Fibroblast of skin of right quadriceps (primary cell): ENCODE measurements around the gene BCHE.
"Not testable (repeated sequence)": the region's sequence is repeated elsewhere in the genome, so short reads cannot be mapped to it uniquely, and the experiment has no call there.

ENCODE experiments used
- DNase-seq: peaks from one replicate; pipeline ENCODE4 v3.0.0-alpha.2; 2013

BCHE gene

GRCh38 chr3:165816209-165816608, 21.0 kb downstream of the BCHE start:
- DNase-seq, result no peak

GRCh38 chr3:165815682-165816081, 21.5 kb downstream of the BCHE start:
- DNase-seq, result no peak

DNA sequence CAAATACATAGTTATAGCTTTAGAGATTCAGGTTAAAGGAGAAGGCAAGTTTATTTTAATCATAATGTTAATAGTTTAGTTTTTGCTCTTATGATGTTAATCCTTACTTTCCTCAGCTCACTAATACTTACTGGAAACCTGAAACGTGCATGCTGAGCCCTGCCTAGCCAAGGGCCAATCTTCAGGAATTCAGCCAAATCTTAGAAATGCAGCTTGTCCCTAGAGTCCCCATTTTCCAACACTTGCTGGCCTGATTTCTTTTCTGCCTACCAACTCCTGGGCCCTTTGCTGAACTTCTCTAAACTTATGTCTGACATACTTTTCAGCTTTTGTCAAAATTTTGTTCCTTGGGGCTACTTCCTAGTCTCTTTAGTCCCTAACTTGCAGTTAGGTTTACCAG, 22.8 kb downstream of the BCHE start:
- no peak for DNase-seq

DNA sequence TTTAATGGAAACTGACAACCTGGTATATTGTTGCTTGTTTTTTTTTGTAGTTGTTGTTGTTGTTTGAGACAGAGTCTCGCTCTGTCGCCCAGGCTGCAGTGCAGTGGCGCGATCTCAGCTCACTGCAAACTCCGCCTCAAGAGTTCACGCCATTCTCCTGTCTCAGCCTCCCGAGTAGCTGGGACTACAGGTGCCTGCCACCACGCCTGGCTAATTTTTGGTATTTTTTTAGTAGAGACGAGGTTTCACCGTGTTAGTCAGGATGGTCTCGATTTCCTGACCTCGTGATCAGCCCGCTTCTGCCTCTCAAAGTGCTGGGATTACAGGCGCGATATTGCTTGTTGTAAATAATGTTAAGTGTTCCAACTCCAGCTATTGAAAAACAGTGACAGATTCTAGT, 29.3 kb downstream of the BCHE start:
- not testable (repeated sequence) for DNase-seq

- no peak for DNase-seq
Measured at GRCh38 chr3:165805946-165806561, 31.2 kb downstream of the BCHE start.

DNA sequence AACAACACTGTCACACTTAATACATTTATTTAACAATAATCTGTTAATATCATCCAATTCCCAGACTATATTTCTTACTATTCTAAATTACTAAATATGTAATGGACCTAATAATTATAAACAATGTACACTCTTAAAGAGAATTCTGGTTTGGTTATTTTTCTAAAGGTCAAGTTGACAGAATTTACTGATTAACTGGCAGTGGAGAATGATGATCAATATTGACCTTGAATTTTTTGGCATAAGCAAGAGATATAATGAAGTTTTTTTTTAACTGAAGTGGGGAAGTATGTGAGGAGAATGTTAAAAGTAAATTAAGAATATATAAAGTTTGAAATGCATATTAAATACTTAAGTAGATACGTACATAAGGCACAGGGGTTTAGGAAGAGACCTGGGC, 33.8 kb downstream of the BCHE start:
- DNase-seq, result no peak

GRCh38 chr3:165800970-165801369, 36.3 kb downstream of the BCHE start:
- DNase-seq, result no peak

GRCh38 chr3:165799026-165799425, 38.2 kb downstream of the BCHE start:
- DNase-seq, result no peak

DNA sequence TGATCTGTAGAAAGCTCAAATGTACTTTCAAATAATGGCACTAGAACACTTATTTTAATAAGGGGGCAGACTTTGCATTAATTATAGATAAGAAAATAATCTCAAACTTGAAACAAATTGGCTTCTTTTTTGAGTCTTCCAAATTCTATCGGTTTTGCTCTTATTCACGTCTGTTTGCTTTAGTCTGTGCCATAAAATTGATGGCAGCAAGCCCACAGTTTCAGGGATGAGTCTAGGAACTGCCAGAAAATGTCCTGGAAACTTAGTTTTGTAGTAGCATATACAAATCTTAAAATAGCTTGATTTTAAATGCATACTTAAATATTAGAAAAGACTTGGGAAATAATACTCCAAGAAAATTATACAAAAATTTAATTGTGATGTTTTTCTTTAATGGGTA, 39.7 kb downstream of the BCHE start:
- no peak for DNase-seq

DNA sequence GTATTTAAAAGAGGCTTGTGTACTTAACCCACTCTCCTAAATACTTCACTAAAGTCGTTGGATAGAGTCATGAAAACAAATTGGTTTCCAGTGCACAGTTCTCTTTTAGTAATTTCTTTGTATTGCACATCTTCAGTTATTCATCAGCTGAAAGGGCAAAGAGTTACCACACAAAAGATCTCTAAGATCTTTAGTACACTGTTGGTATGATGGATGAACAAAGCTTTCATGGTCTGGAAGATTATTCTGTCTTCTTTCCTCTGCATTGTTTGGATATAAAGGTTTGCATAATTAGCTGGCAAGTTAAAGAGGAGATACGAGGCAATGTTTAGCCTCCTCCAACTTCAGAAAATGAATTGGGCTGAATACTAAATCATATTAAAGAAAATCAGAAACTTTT, 40.5 kb downstream of the BCHE start:
- no peak for DNase-seq

DNA sequence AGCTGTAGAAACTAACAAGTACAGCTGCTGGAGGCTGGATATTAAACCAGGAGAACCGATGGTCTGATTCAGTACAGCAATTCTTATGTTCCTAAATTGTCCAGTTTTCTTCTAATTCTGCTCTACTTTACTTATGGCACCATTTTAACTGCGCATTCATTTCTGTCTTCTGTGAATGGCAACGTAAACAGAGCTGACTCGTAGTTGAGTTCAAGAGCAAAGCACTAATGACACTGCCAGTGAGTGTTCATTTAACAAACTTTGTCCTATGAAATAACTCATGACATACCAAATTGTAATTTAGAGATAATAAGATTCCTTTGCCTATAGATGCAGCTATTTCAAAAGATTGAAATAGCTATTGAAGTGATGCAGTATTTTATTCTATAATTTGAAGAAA, 48.7 kb downstream of the BCHE start:
- no peak for DNase-seq

DNA sequence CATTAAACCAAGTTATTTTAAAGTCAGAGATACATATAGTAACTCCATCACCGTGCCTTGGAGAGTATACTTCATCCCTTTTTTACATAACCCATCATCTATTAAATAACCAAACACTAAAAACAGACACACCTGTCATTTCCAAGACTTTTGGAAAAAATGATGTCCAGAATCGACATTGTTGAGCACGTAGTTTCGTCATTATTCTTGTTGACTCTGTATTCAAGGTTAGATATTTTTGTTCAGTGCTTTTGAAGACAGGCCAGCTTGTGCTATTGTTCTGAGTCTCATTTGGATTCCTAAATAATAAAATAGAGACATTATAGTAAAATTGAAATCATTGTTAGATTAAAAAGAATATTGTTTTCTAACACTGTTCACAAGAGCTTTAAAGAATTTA, 51.2 kb downstream of the BCHE start:
- no peak for DNase-seq

DNA sequence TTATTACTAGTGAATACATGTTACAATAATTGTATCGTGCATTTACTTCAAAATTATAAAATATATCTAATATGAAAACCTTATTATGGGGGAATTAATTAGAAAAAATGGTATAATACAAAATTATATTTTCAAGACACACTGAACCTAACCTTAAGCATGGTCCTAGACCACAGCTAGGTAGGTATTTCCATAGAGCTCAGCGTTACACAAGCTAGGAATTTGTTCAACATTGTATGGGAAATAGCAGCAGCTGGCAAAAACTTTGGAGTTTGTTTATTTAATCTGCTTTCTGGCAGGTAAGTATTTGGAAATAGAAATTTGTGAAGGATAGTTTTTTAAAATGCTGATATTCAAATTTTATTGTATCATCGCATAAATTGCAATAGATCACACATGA, 52.9 kb downstream of the BCHE start:
- no peak for DNase-seq

DNA sequence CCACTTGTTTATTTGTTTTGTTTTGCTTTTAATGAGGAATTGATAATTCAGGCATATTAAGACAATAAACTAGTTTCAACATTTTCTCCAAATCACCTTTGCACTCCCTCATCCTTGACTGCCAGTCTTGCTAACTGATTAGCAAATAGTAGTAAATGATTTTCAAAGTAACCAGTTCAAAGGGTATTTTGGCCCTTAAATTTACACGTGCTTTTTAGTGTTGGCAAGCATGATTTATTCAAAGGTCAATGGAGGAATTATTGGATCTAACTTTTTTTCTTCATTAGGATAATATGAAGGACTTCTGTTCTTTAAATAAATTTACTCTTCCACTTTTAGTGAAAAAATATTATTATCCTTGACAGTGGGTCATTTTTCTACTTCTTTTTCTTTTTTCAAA, 53.8 kb downstream of the BCHE start:
- DNase-seq, result no peak

DNA sequence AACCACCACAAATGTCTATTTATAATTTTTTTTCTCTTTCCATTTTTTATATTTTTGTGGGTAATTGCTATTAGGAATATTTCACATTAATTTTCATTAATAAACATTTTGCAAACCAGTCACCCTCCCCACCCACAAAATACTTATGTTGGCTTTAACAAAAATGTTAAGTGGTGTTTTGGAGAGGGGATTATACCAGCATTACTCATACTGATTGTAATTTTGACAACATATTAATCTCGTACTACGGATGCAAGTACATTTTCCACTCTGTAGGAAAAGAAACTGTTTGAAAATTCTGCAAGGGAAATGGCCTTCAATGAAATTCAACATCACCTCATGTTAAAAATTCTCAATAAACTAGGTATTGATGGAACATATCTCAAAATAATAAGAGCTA, 58.3 kb downstream of the BCHE start:
- no peak for DNase-seq

DNA sequence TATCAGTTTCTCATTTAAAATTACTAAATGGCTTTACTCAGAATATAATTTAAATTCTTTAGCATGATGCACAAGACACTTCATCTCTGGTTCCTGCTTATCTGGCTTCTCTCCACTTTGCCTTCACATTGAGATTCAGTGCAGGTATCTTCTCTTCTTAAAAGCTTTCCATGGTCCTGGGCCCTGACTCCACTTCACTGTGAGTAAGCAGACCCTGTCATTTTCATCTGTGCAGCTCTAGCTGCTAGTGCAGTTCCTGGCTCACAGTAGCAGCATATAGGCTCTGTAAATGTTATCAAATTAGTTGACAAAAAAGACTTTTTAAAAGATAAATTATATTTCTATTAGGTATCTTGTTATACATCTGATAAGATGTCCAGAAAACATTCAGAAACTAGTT, 58.8 kb downstream of the BCHE start:
- DNase-seq, result no peak

GRCh38 chr3:165775824-165776223, 61.4 kb downstream of the BCHE start:
- no peak for DNase-seq

DNA sequence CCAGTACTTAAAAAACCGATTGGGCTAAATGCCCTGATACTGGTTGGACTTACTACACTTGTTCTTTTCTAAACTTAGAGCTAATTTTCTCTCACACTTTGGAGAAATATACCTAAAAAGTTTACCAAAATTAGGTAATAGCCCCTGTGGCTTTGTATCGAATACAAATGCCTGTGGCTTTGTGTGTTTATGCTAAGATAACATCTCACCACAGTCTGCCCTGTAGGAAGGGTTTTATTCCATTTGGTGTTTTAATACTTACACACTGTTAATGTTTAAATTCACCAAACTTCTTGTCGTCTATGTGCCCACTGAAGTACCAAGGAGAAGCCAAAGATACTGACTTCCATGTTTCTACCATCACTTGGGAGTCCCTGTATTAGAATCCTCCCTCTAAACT, 66.4 kb downstream of the BCHE start:
- peak; percentile 8 for DNase-seq

- no peak for DNase-seq
Measured at GRCh38 chr3:165768680-165769079, 68.5 kb downstream of the BCHE start.

- DNase-seq, result no peak
Measured at GRCh38 chr3:165759041-165759440, 78.2 kb downstream of the BCHE start.

DNA sequence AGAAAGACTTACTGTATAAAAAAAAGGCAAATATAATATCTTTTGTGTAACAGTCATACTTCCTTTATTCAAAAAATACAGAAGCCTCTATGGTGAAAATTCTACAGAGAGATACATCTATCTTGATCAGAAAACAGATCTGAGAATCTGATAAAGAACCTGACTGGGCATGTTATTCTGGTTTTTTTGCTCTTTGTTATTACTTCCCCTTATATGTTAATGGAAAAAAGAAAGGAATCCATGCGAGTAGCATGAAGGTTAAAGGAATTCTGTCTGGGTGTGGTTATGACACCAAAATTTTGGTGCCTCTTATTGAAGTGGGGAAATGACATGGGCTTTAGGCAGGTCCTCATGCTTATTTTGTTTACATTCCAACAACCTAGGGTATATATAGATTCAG, 81.7 kb downstream of the BCHE start:
- DNase-seq, result no peak

DNA sequence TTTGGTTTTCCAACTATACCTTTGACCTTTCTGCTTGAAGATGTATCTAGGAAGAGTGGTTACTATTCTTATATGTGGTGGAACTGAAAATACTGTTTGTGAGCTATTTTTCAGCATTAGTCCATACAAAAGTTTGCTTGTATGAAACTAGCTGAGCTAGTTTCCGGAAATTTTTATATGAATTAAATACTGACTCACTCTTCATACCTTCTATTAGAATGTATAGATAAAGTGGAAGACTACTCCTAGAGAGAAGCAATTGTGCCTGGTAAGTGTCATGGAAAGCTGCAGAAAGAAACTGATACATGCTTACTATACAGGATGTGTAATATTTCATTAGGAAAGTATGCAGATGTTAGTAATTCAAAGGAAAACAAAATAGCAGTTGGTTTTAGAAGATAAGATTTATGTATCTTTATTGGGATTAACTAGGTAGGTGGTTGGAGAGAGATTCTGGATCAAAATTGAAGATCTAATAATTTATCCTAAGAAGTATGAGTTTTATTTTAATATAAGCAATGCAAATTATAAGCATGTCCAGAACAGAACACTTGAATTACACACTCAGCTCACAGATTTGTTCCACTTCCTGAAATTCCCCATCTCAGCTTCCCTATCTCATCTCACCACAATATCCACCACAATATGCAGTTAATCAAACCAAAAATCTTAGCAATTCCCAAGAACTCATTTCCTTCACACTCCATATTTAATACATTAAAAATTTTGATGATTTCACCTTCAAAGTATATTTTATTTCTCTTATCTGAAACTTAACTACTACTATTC, 82.8 kb downstream of the BCHE start:
- peak; percentile 28 for DNase-seq

- peak; percentile 15 for DNase-seq
Measured at GRCh38 chr3:165753560-165753959, 83.7 kb downstream of the BCHE start.

DNA sequence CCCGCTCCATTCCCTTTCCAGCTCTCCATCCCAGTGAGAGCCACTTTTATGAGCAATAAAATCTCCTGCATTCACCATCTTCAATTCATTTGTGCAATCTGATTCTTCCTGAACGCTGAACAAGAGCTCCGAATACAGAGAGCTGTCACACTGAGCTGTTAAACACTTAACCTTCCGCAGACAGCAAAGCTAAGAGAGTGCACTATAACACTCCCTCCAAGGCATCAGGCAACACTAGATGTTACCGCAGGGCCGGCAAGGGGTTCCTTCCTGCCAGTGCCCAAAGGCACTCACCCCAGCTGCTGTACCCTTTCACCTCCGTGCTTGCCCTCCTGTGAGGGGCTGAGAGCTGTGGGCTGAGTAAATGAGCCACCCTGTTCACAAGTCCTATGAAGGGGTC, 85.6 kb downstream of the BCHE start:
- DNase-seq, result no peak

- DNase-seq, result peak; percentile 28
Measured at GRCh38 chr3:165749821-165750220, 87.4 kb downstream of the BCHE start.
